Measurements from ENCODE around the gene FBXO47. TPM values are rescaled to one million over a fixed set of nuclear protein-coding genes. Genes with fewer than 3 reads are reported as not detected.

FBXO47 gene
- total and polyA plus RNA-seq, 9 of the 15 experiments (the other 6 are each of a cell fraction or from before 2014, with no cell fraction given), result not detected

DNA sequence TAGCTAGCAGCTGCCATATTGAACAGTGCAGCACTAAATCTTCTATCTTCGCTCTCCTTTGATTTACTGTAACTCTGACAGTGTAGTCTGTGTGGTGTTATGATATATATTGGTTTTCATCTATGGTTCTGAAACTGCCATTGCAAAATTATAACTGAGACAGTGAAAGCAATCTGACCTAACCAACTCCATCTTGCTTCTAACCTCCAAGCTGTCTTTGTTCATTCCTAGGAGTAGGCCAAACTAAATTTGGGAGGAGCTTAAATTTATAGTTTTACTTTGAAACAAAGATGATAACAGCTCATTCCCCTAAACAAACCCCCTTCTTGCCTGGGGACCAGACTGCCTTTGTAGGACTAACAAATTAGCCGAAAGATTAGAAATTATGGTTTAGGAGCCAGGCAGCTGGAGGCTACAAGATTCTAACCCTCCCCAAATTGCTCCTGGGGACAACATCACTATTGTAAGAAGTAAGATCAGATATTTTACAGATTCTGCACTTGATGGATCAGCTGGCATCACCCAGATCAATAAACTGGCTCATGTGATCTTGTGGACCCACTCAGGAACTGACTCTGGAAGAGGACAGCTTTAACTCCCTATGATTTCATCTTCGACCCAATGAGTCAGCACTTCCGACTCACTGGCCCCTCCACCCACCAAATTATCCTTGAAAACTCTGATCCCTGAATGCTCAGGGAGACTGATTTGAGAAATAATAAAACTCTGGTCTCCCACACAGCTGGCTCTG is 47.0 kb upstream of the FBXO47 start (continued):
- TF ChIP-seq, protein P1, sequence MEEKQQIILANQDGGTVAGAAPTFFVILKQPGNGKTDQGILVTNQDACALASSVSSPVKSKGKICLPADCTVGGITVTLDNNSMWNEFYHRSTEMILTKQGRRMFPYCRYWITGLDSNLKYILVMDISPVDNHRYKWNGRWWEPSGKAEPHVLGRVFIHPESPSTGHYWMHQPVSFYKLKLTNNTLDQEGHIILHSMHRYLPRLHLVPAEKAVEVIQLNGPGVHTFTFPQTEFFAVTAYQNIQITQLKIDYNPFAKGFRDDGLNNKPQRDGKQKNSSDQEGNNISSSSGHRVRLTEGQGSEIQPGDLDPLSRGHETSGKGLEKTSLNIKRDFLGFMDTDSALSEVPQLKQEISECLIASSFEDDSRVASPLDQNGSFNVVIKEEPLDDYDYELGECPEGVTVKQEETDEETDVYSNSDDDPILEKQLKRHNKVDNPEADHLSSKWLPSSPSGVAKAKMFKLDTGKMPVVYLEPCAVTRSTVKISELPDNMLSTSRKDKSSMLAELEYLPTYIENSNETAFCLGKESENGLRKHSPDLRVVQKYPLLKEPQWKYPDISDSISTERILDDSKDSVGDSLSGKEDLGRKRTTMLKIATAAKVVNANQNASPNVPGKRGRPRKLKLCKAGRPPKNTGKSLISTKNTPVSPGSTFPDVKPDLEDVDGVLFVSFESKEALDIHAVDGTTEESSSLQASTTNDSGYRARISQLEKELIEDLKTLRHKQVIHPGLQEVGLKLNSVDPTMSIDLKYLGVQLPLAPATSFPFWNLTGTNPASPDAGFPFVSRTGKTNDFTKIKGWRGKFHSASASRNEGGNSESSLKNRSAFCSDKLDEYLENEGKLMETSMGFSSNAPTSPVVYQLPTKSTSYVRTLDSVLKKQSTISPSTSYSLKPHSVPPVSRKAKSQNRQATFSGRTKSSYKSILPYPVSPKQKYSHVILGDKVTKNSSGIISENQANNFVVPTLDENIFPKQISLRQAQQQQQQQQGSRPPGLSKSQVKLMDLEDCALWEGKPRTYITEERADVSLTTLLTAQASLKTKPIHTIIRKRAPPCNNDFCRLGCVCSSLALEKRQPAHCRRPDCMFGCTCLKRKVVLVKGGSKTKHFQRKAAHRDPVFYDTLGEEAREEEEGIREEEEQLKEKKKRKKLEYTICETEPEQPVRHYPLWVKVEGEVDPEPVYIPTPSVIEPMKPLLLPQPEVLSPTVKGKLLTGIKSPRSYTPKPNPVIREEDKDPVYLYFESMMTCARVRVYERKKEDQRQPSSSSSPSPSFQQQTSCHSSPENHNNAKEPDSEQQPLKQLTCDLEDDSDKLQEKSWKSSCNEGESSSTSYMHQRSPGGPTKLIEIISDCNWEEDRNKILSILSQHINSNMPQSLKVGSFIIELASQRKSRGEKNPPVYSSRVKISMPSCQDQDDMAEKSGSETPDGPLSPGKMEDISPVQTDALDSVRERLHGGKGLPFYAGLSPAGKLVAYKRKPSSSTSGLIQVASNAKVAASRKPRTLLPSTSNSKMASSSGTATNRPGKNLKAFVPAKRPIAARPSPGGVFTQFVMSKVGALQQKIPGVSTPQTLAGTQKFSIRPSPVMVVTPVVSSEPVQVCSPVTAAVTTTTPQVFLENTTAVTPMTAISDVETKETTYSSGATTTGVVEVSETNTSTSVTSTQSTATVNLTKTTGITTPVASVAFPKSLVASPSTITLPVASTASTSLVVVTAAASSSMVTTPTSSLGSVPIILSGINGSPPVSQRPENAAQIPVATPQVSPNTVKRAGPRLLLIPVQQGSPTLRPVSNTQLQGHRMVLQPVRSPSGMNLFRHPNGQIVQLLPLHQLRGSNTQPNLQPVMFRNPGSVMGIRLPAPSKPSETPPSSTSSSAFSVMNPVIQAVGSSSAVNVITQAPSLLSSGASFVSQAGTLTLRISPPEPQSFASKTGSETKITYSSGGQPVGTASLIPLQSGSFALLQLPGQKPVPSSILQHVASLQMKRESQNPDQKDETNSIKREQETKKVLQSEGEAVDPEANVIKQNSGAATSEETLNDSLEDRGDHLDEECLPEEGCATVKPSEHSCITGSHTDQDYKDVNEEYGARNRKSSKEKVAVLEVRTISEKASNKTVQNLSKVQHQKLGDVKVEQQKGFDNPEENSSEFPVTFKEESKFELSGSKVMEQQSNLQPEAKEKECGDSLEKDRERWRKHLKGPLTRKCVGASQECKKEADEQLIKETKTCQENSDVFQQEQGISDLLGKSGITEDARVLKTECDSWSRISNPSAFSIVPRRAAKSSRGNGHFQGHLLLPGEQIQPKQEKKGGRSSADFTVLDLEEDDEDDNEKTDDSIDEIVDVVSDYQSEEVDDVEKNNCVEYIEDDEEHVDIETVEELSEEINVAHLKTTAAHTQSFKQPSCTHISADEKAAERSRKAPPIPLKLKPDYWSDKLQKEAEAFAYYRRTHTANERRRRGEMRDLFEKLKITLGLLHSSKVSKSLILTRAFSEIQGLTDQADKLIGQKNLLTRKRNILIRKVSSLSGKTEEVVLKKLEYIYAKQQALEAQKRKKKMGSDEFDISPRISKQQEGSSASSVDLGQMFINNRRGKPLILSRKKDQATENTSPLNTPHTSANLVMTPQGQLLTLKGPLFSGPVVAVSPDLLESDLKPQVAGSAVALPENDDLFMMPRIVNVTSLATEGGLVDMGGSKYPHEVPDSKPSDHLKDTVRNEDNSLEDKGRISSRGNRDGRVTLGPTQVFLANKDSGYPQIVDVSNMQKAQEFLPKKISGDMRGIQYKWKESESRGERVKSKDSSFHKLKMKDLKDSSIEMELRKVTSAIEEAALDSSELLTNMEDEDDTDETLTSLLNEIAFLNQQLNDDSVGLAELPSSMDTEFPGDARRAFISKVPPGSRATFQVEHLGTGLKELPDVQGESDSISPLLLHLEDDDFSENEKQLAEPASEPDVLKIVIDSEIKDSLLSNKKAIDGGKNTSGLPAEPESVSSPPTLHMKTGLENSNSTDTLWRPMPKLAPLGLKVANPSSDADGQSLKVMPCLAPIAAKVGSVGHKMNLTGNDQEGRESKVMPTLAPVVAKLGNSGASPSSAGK (IDR thresholded peaks at IDR 0.05), result no peak
- TF ChIP-seq ZNF316 (IDR thresholded peaks at IDR 0.05) (peak; percentile 98), RCOR1 (IDR thresholded peaks at IDR 0.05; ENCODE audit: borderline replicate concordance in 1 of 2, low read depth in 2 of 2, low read length in 2 of 2) (peak in 1 of 2 experiments; percentile 41; a peak in 1 of 4 replicates), ZNF436 (CRISPR knock-in tag; IDR thresholded peaks at IDR 0.05) (no peak), FOSL1 (tag; conservative IDR thresholded peaks at IDR 0.05) (peak; percentile 83), TARDBP (IDR thresholded peaks at IDR 0.05) (no peak), SAP30 (IDR thresholded peaks at IDR 0.05; ENCODE audit: borderline replicate concordance, insufficient read depth, low read depth, low read length, poor library complexity, severe bottlenecking) (no peak)
- TF ChIP-seq, protein P2, sequence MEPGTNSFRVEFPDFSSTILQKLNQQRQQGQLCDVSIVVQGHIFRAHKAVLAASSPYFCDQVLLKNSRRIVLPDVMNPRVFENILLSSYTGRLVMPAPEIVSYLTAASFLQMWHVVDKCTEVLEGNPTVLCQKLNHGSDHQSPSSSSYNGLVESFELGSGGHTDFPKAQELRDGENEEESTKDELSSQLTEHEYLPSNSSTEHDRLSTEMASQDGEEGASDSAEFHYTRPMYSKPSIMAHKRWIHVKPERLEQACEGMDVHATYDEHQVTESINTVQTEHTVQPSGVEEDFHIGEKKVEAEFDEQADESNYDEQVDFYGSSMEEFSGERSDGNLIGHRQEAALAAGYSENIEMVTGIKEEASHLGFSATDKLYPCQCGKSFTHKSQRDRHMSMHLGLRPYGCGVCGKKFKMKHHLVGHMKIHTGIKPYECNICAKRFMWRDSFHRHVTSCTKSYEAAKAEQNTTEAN (CRISPR knock-in tag; IDR thresholded peaks at IDR 0.05), result no peak

All from K562 (cell line).